HL-60 (cell line): ENCODE measurements around the gene FRMD8.

Source experiments
- POLR2AphosphoS5 ChIP-seq: IDR thresholded peaks from 2 replicates; pipeline ENCODE4 v1.6.1; 2012; ENCODE audit warnings: low read depth
- TF ChIP-seq, protein P1 (sequence below): IDR thresholded peaks from one replicate; pipeline ENCODE4 v1.5.1; 2011; ENCODE audit warnings: low read length, control low read depth, inconsistent platforms; ENCODE audit not compliant: insufficient read depth

DNA sequence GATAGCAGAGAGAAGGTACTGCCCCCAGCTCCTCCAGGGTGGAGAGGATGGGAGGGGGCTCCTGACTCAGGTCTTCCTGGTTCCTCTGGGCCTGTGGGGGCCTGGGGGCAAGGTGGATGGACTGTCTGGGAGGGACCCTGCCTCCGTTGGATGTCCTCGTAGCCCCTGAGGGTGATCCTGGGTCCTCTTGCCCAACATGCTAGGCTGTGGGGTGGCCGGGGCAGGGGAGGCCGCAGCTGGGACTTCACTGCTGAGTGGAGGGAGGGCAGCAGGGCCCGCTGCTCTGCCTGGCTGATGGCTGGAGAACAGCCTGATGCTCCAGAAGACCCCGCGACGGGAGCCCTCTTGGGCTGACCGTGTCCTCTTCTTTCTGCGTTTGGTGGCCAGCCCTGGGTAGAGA is 13.4 kb downstream of the FRMD8 start:
- TF ChIP-seq, protein P1, sequence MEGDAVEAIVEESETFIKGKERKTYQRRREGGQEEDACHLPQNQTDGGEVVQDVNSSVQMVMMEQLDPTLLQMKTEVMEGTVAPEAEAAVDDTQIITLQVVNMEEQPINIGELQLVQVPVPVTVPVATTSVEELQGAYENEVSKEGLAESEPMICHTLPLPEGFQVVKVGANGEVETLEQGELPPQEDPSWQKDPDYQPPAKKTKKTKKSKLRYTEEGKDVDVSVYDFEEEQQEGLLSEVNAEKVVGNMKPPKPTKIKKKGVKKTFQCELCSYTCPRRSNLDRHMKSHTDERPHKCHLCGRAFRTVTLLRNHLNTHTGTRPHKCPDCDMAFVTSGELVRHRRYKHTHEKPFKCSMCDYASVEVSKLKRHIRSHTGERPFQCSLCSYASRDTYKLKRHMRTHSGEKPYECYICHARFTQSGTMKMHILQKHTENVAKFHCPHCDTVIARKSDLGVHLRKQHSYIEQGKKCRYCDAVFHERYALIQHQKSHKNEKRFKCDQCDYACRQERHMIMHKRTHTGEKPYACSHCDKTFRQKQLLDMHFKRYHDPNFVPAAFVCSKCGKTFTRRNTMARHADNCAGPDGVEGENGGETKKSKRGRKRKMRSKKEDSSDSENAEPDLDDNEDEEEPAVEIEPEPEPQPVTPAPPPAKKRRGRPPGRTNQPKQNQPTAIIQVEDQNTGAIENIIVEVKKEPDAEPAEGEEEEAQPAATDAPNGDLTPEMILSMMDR: no peak
- no peak for TF ChIP-seq POLR2AphosphoS5
